Fibroblast of skin of abdomen (primary cell): ENCODE measurements around the gene PUM2.
A peak's percentile ranks its signal among the peaks of the same experiment; 100 is the strongest.

ENCODE experiments used
- DNase-seq: peaks from one replicate; pipeline ENCODE4 v3.0.0-alpha.2; 2013

The PUM2 gene

GRCh38 chr2:20215183-20216040 lies 135.2 kb downstream of the PUM2 start:
- no peak for DNase-seq

- DNase-seq = no peak
Measured at GRCh38 chr2:20214566-20215182, 136.0 kb downstream of the PUM2 start.

- DNase-seq = no peak
Measured at GRCh38 chr2:20213651-20214565, 136.7 kb downstream of the PUM2 start.

- DNase-seq = no peak
Measured at GRCh38 chr2:20212871-20213503, 137.7 kb downstream of the PUM2 start.

- DNase-seq = peak; percentile 80
Measured at GRCh38 chr2:20212459-20212870, 138.2 kb downstream of the PUM2 start.

- no peak for DNase-seq
Measured at GRCh38 chr2:20211860-20212458, 138.7 kb downstream of the PUM2 start.

GRCh38 chr2:20211420-20211819 lies 139.2 kb downstream of the PUM2 start:
- no peak for DNase-seq

- DNase-seq = no peak
Measured at GRCh38 chr2:20210462-20210861, 140.2 kb downstream of the PUM2 start.

- no peak for DNase-seq
Measured at GRCh38 chr2:20209373-20210109, 141.1 kb downstream of the PUM2 start.

GRCh38 chr2:20208476-20208859 lies 142.2 kb downstream of the PUM2 start:
- no peak for DNase-seq

GRCh38 chr2:20207051-20207450 lies 143.6 kb downstream of the PUM2 start:
- no peak for DNase-seq

- DNase-seq = no peak
Measured at GRCh38 chr2:20205915-20206524, 144.6 kb downstream of the PUM2 start.

- no peak for DNase-seq
Measured at GRCh38 chr2:20205069-20205468, 145.6 kb downstream of the PUM2 start.

- DNase-seq = no peak
Measured at GRCh38 chr2:20203521-20204225, 147.0 kb downstream of the PUM2 start.

- DNase-seq = no peak
Measured at GRCh38 chr2:20203072-20203471, 147.6 kb downstream of the PUM2 start.

- no peak for DNase-seq
Measured at GRCh38 chr2:20201671-20202070, 149.0 kb downstream of the PUM2 start.

- DNase-seq = no peak
Measured at GRCh38 chr2:20200697-20201555, 149.7 kb downstream of the PUM2 start.

- DNase-seq = no peak
Measured at GRCh38 chr2:20199633-20200270, 150.9 kb downstream of the PUM2 start.
